ENCODE results near the gene PRR14.
"Not testable (repeated sequence)": the region's sequence is repeated elsewhere in the genome, so short reads cannot be mapped to it uniquely, and the experiment has no call there.

The PRR14 gene

DNA sequence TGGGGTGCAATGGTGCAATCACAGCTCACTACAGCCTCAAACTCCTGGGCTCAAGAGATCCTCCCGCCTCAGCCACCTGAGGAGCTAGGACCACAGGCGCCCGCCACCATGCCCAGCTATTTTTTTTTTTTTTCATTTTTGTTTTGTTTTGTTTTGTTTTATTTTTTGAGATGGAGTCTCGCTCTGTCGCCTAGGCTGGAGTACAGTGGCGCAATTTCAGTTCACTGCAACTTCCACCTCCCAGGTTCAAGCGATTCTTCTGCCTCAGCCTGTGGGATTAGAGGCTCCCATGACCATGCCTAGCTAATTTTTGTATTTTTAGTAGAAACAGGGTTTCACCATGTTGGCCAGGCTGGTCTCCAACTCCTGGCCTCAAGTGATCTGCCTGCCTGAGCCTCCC is 18.3 kb upstream of the PRR14 start:
- DNase-seq (ENCODE audit: low read depth) = not testable (repeated sequence)

- DNase-seq (ENCODE audit: low read depth) = no peak
Observed at GRCh38 chr16:30633526-30633925, 17.2 kb upstream of the PRR14 start.

DNA sequence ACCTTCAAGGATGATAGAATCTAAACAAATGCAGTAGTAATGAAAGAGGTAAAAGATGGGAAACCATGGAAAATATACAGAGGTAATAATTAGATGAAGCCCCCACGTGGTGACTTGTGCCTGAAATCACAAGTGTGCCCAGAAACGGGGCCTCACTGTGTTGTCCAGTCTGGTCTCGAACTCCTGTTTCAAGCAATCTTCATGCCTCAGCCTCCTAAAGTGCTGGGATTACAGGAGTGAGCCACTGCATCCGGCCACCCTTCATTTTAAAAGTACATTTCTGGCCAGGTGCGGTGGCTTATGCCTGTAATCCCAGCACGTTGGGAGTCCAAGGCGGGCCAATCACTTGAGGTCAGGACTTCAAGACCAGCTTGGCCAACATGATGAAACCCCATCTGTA is 14.2 kb upstream of the PRR14 start:
- no peak for DNase-seq (ENCODE audit: low read depth)

DNA sequence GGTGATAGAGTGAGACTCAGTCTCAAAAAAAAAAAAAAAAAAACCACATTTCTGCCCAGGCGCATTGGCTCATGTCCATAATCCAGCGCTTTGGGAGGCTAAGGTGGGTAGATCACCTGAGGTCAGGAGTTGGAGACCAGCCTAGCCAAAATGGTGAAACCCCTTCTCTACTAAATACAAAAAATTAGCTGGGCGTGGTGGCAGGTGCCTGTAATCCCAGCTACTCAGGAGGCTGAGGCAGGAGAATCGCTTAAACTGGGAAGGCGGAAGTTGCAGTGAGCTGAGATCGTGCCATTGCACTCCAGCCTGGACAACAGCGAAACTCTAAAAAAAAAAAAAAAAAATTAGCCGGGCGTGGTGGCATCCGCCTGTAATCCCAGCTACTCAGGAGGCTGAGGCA is 13.6 kb upstream of the PRR14 start:
- DNase-seq (ENCODE audit: low read depth) = not testable (repeated sequence)

DNA sequence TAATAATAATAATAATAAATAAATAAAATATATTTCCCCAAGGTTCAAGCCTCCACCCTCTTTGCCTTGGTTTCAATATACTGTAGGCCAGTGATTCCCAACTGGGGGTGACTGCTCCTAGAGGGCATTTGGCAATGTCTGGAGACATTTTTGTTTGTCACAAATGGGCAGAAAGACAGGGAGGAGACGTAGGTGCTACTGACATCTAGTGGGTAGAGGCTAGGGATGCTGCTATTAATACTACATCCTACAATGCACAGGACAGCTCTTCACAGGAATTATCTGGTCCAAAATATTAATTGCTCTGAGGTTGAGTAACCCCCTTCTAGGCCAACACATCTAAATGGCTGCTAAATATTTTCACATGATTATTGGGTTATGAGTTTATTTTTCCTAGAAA is 12.8 kb upstream of the PRR14 start:
- peak; percentile 50 for DNase-seq (ENCODE audit: low read depth)

GRCh38 chr16:30641378-30641982 is 9.3 kb upstream of the PRR14 start:
- no peak for DNase-seq (ENCODE audit: low read depth)

- no peak for DNase-seq (ENCODE audit: low read depth)
Observed at GRCh38 chr16:30644334-30644830, 6.4 kb upstream of the PRR14 start.

- no peak for DNase-seq (ENCODE audit: low read depth)
Observed at GRCh38 chr16:30645727-30646126, 5.0 kb upstream of the PRR14 start.

GRCh38 chr16:30647274-30647571 is 3.5 kb upstream of the PRR14 start:
- no peak for DNase-seq (ENCODE audit: low read depth)

DNA sequence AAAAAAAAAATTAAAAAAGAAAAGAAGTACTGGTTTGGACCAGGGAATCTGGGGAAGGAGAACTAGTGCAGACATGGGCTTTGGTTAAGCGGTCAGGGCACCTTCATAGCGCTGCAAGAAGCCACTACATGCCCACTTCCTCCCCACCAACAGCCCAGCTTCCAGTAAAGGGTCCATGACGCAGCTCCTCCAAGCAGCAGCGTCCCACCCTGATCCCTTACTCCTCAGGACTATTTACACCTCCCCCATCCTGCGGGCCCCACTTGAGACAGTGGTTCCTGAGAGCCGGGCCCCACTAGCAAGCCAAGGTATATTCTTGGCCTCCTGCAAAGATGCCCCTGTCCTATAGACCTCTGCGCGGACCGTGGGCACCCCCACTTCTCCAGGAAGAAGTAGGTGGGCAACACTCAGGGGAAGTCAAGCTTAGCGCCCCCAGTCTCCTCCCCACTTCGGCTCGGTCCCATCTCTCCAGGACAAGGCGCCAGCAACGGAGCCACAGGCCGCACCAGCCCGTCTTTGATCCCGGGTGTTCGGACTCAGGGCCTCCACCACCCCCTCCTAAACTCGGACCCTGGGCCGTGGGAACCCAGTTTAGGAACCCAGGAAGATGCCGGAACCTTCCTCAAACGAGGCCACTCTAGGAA is 913 bp upstream of the PRR14 start:
- no peak for DNase-seq (ENCODE audit: low read depth)

DNA sequence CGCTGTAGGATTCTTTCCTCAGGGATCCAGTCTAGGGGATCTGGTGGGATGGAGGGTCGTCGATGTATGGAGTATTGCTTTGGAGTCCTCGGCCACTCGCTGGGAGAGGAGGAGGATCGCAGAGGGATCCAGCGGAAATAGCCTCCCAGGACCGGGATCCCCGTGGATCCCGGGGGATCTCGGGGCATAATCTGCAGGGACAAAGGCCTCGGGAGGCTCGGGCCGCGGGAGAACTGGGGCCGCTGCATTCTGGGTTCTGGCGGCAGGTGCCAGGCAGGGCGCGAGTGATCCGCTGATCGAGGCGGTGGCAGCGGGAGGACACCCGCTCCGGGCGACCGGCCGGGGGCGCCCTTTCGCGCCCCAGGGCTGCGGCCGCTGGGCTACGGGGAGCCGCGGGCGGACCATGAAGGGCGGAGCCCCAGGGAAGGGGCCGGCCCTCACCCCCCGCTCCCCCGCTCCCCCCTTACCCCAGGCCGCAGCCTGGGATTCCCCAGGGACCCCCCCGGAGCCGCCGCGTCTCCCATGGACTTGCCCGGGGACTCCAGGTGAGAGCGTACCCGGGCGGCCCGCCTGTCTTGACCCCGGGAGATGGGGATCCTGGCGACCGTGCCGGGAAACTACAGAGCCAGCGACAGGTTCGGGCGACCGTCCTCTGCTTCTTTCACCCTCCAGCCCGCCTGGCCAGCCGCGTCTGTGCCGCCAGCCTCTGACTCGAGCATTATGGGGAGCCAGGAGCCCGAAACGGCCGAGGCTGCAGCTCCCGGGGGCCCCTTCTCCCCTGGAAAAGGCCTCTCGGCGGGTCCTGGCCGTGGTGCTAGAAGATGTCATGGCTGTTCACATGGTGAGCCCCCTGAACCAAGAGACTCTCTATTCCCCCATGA is 604 bp downstream of the PRR14 start:
- peak; percentile 38 for DNase-seq (ENCODE audit: low read depth)

GRCh38 chr16:30652005-30652296 is 1.2 kb downstream of the PRR14 start:
- no peak for DNase-seq (ENCODE audit: low read depth)

- no peak for DNase-seq (ENCODE audit: low read depth)
Observed at GRCh38 chr16:30652718-30653117, 2.0 kb downstream of the PRR14 start.

DNA sequence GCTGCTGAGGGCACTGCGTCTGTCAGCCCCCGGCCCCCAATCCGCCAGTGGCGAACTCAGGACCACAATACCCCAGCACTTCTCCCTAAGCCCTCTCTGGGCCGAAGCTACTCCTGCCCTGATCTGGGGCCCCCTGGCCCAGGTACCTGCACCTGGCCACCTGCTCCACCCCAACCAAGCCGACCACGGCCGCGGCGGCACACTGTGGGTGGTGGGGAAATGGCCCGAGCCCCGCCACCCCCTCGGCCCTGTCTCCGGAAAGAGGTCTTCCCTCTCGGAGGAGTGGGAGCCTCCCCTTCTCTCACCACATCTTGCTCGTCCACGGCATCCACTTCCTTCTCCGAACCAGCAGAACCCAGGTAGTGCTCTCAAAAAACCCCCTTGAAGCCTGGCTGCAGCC is 4.1 kb downstream of the PRR14 start:
- no peak for DNase-seq (ENCODE audit: low read depth)

GRCh38 chr16:30655815-30656347 is 5.1 kb downstream of the PRR14 start:
- no peak for DNase-seq (ENCODE audit: low read depth)

DNA sequence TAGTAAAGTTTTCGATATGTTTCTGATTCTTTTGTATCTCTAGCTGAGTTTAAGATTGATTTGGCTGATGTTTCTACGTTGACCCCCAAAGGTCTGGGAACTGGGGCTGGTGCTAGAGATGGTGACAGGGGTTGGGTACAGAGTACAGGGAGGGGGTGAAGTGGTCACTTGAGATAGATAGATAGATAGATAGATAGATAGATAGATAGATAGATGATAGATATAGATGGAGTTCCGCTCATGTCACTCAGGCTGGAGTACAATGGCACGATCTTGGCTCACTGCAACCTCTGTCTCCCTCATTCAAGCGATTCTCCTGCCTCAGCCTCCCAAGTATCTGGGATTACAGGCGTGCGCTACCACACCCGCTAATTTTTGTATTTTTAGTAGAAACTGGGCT is 5.6 kb downstream of the PRR14 start:
- no peak for DNase-seq (ENCODE audit: low read depth)

DNA sequence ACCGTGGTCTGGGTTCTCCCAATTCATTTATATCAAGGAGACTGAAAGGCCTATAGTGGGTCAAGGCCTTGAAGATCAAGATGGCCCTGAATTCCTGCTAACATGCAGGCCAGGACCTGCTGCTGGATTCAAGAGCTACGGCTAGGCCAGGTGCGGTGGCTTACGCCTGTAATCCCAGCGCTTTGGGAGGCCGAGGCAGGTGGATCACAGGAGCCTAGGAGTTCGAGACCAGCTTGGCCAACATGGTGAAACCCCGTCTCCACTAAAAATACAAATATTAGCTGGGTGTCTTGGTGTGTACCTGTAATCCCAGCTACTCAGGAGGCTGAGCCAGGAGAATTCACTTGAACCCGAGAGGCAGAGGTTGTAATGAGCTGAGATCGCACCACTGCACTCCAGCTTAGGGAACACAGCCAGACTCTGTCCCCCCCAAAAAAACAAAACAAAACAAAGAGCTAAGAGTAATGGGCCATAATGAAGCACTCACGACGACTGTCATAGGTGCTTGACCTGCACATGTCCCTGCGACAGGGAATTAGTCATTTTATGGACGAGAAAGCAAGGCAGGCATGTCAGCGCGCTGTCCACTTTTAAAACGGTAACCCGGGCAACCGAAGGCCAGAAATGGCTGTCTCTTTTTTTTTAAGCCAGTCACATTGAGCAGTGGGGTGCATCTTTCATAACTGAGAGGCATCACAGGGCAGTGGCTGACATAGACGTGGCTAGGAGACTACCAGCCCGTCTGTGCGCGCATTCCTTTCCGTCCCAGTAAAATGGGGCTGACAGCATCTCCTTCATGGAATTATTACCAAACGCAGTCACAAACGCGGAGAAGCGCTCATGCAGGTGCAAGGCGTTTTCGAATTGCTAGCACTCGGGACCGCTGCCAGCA is 6.5 kb downstream of the PRR14 start:
- no peak for DNase-seq (ENCODE audit: low read depth)

DNA sequence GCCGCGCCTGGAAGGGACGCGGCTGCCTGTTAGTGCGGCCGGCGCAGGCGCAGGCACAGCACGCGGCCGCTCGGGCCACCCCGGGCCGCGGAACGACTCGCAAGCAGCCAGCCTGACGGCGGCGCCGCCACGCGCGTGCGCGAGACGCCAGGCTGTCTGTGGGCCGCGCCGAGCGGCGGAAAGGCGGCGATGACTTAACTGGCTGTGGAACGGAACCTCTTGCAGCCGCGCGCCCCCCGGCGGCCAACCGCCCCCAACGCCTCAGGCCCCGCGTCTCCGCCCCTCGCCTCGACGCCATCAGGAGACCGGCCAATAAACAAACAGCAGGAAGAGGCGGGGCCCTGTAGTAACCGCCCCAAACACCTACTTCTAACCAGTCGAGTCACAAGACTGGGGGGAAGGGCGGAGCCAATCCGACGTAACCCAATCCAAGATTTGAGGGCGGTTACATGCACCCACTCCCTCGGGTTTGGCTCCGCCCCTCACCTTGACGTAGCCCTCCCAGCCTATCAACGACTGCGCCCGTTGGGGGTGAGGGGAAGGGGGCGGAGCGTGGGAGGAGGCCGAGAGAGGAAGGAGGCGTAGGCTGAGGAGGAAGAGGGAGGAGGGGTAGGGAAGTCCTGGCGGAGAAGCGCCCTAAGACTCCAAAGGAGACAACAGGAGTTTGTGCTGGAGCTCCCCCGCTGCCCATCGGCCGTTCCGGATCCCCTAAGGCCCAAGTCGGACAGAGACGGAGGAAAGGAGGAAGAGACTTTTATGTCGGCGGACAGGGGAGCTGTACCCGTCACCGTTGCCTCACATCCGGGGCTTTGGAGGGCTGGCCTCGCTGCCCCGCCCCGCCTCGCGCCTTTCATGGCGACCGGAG is 7.3 kb downstream of the PRR14 start, which contains the start of gene FBRS:
FBRS (plus strand) TSS at position 566 of the 865 bp plus-strand sequence. CDS start 1,088 bp downstream, outside the sequence.
- DNase-seq (ENCODE audit: low read depth) = peak; percentile 100

DNA sequence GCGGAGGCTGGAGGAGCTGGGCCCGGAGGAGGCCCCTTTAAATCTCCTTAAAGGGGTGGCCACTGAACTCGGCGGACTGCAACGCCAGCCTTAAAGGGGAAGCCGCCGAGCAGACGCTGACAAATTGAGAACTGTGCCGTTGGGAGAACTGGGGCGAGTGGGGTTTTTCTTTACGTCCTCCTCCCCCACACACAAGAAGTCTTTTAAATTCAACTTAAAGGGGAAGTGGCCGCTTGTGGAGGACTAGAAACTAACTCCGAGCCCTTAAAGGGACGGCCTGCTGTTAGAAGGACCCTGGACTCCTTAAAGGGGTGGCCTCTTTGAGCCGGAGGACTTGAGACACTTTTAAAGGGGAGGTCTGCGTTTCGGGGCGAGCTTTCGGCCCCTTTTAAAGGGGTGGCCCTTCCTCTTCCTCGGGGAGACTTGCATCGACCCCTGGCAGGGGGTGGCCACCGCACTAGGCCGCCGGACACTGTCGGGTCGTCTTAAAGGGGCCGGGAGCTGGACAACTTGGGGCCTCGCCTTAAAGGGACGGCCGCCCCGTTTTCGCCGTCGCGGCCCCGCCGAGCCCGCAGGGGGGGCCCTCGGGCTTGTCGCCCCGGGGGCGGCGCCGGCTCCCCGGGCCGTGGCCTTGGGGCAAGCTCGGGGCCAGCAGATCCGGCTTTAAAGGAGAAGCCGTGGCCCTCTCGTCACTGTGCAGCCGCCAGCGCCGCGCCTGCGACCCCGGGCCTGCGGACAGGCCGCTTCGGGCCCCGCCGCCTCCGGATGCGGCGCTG is 8.2 kb downstream of the PRR14 start:
- peak; percentile 95 for DNase-seq (ENCODE audit: low read depth)

All from amniotic epithelial cell (primary cell).